Measurements from ENCODE around the gene DNAJA4. TPM values are rescaled to one million over a fixed set of nuclear protein-coding genes. Genes with fewer than 3 reads are reported as not detected.

The DNAJA4 gene
- polyA plus RNA-seq, 1 of the 3 experiments (the other 2 are of a cell fraction): 0.03 TPM

GRCh38 chr15:78308422-78309032 lies 44.2 kb downstream of the DNAJA4 start (continued):
- TF ChIP-seq MXI1 (IDR thresholded peaks at IDR 0.05; ENCODE audit: low read depth, low read length) (no peak), GATA2 (CRISPR knock-in tag; IDR thresholded peaks at IDR 0.05) (no peak), SIN3A (IDR thresholded peaks at IDR 0.05; ENCODE audit: borderline replicate concordance, low read depth, low read length) (no peak), SMC3 (IDR thresholded peaks at IDR 0.05; ENCODE audit: low read depth, low read length) (peak; percentile 97), MEF2A (IDR thresholded peaks at IDR 0.05; ENCODE audit: borderline replicate concordance, low read depth) (no peak), IRF3 (IDR thresholded peaks at IDR 0.05; ENCODE audit: low read depth, low read length) (no peak), GABPA (IDR thresholded peaks at IDR 0.05; ENCODE audit: low read depth) (no peak), PBX3 (IDR thresholded peaks at IDR 0.05) (no peak)

GRCh38 chr15:78311292-78311691 lies 46.9 kb downstream of the DNAJA4 start:
- Histone ChIP-seq H3K27ac (ENCODE audit: low read depth in 2 of 2, low read length in 1 of 2) (no peak overlapping the region), H3K4me3 (ENCODE audit: low read depth in 2 of 2, low read length in 1 of 2) (no peak overlapping the region), H3K4me2 (no peak overlapping the region), H3K9ac (no peak overlapping the region), H3K4me1 (ENCODE audit: control insufficient read depth in 1 of 2, insufficient read depth in 2 of 2, low read depth in 1 of 2, low read length in 1 of 2) (peaks cover 12 to 14% of the 10 kb centered on the region in 2 experiments; a peak in 3 of 4 replicates), H3K9me2 (no peaks in the 10 kb centered on the region), H3K27me3 (ENCODE audit: insufficient read depth) (no peaks in the 10 kb centered on the region), H4K20me1 (ENCODE audit: insufficient read depth) (no peaks in the 10 kb centered on the region), H3K9me3 (no peaks in the 10 kb centered on the region), H3K36me3 (replicated peaks in 1 of 2; ENCODE audit: control insufficient read depth in 1 of 2, insufficient read depth in 2 of 2, low read length in 1 of 2) (no peaks in the 10 kb centered on the region), H2AFZ (ENCODE audit: low read depth) (no peak overlapping the region), H3F3A (replicated peaks; ENCODE audit: insufficient read depth) (peaks cover 7% of the 10 kb centered on the region), H3K79me2 (ENCODE audit: insufficient read depth) (no peaks in the 10 kb centered on the region)
- DNase-seq: no peak
- CTCF ChIA-PET: interaction anchor here (0.8 to 31.8 kb wide), 10 partner anchors 10 to 440 kb away, joined by 3 to 772 read pairs (median 5); partner anchors contain the start of gene SKIC8
- WGBS (ENCODE audit: low lambda C conversion rate): 75% methylated on average over 3 of the region's 3 CpGs
- POLR2A ChIA-PET: interaction anchor here (1.8 kb wide), 1 partner anchor 104 kb away, joined by 5 read pairs; no protein-coding TSS in a partner anchor
- TF ChIP-seq GATA2 (CRISPR knock-in tag; IDR thresholded peaks at IDR 0.05) (no peak), CHD2 (IDR thresholded peaks at IDR 0.05; ENCODE audit: low read length, partially characterized antibody) (no peak), USF2 (IDR thresholded peaks at IDR 0.05; ENCODE audit: borderline replicate concordance, low read depth, low read length) (no peak), NFIC (IDR thresholded peaks at IDR 0.05; ENCODE audit: borderline replicate concordance) (no peak), EZH2phosphoT487 (IDR thresholded peaks at IDR 0.05; ENCODE audit: borderline replicate concordance, low read depth) (no peak), FOXM1 (IDR thresholded peaks at IDR 0.05; ENCODE audit: low read depth) (no peak), ZBTB33 (IDR thresholded peaks at IDR 0.05; ENCODE audit: borderline replicate concordance, low read depth) (no peak), ELF1 (IDR thresholded peaks at IDR 0.05) (no peak), USF1 (IDR thresholded peaks at IDR 0.05; ENCODE audit: borderline replicate concordance, low read depth) (no peak), RCOR1 (IDR thresholded peaks at IDR 0.05; ENCODE audit: low read length) (no peak)
